ENCODE measurements around the gene SHQ1. TPM values are rescaled to one million over a fixed set of nuclear protein-coding genes. Genes with fewer than 3 reads are reported as not detected.
"Not testable (repeated sequence)": the region's sequence is repeated elsewhere in the genome, so short reads cannot be mapped to it uniquely, and the experiment has no call there.

Gene SHQ1
- total RNA-seq, 1 experiment from 2014 or later: 22.3 TPM

DNA sequence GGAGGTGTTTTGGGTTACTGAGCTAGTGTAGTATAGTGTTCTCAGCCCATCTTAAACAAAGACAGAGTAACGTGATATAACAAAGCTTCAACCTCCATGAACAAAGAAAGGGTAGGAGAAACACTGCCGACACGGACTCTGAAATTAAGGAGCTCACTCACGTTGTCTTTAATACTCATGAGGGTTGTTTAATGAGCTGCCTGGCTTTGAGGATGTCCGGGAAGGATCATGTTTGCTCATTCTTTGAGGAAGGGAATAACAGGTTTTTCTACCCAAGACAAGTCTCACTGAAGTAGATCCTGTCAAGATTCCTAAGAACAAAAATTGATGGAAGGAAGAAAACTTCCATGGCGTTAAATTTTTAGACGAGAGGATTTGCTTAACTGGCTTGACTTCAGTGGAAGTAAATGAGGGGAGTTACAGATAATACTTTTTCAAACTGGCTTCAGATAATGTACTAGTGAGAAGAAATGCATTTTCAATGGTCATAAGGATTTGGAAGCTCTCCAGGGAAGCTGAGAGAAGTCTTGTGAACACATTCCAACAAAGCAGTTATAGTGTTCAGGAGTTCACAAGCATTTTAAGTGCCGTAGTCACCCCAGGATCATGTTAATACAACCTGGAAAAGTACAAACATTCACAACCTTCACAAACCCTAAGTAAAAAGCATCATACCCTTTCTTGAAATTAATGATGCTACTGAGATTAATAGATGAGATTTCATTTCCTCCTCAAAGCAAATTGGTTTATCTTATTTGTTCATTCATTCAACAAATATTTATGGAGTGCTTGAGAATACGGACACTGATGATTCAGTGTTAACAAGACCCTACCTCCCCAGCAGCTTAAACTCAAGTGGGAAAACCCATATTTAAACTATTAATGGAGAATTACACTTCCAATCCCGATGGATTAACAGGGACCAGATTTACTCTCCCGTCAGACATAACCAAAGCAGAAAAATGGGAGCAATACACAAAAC lies 101.5 kb downstream of the SHQ1 start:
- no peak overlapping the region for H3K4me2 ChIP-seq (ENCODE audit: low read depth, low read length, poor library complexity, severe bottlenecking)
- H3K4me3 ChIP-seq (ENCODE audit: low read length): no peak overlapping the region
- DNase-seq: no peak
- no peak overlapping the region for H3K9ac ChIP-seq (ENCODE audit: low read length)
- H3K36me3 ChIP-seq (ENCODE audit: insufficient read depth, low read length): no peaks in the 10 kb centered on the region
- no peaks in the 10 kb centered on the region for H3K9me3 ChIP-seq (ENCODE audit: low read length)
- H3K79me2 ChIP-seq (ENCODE audit: low read length): no peaks in the 10 kb centered on the region
- H3K27me3 ChIP-seq (ENCODE audit: low read length): no peaks in the 10 kb centered on the region
- H3K9me2 ChIP-seq (replicated peaks; ENCODE audit: insufficient read depth, low read length): no peaks in the 10 kb centered on the region
- H2AFZ ChIP-seq (ENCODE audit: low read length): no peak overlapping the region
- peaks cover 5% of the 10 kb centered on the region; the same call in 1 of the 2 replicates for H4K20me1 ChIP-seq (ENCODE audit: insufficient read depth, low read depth, low read length)
- no peak overlapping the region for H3K27ac ChIP-seq (ENCODE audit: low read length)
- H3K4me1 ChIP-seq (ENCODE audit: low read length): peaks cover 15% of the 10 kb centered on the region

GRCh38 chr3:72745146-72745999 lies 102.9 kb downstream of the SHQ1 start:
- DNase-seq: no peak
- H3K9me3 ChIP-seq (ENCODE audit: low read length): no peaks in the 10 kb centered on the region
- no peak overlapping the region for H3K27ac ChIP-seq (ENCODE audit: low read length)
- H3K27me3 ChIP-seq (ENCODE audit: low read length): no peaks in the 10 kb centered on the region
- no peak overlapping the region for H3K4me3 ChIP-seq (ENCODE audit: low read length)
- H2AFZ ChIP-seq (ENCODE audit: low read length): no peak overlapping the region
- no peaks in the 10 kb centered on the region for H3K36me3 ChIP-seq (ENCODE audit: insufficient read depth, low read length)
- no peak overlapping the region for H3K4me2 ChIP-seq (ENCODE audit: low read depth, low read length, poor library complexity, severe bottlenecking)
- H3K9me2 ChIP-seq (replicated peaks; ENCODE audit: insufficient read depth, low read length): no peaks in the 10 kb centered on the region
- peaks cover 12% of the 10 kb centered on the region for H3K4me1 ChIP-seq (ENCODE audit: low read length)
- H4K20me1 ChIP-seq (ENCODE audit: insufficient read depth, low read depth, low read length): peaks cover 3% of the 10 kb centered on the region; the same call in 1 of the 2 replicates
- no peak overlapping the region for H3K9ac ChIP-seq (ENCODE audit: low read length)
- H3K79me2 ChIP-seq (ENCODE audit: low read length): no peaks in the 10 kb centered on the region

- Histone ChIP-seq H3K4me3 (ENCODE audit: low read length) (no peak overlapping the region), H3K4me2 (ENCODE audit: low read depth, low read length, poor library complexity, severe bottlenecking) (no peak overlapping the region), H2AFZ (ENCODE audit: low read length) (no peak overlapping the region), H3K27me3 (ENCODE audit: low read length) (no peaks in the 10 kb centered on the region), H3K9me3 (ENCODE audit: low read length) (no peaks in the 10 kb centered on the region), H3K4me1 (ENCODE audit: low read length) (peaks cover 1% of the 10 kb centered on the region; the same call in 1 of the 2 replicates), H3K79me2 (ENCODE audit: low read length) (no peaks in the 10 kb centered on the region), H4K20me1 (ENCODE audit: insufficient read depth, low read depth, low read length) (no peaks in the 10 kb centered on the region; the same call in 1 of the 2 replicates), H3K9me2 (replicated peaks; ENCODE audit: insufficient read depth, low read length) (no peaks in the 10 kb centered on the region), H3K27ac (ENCODE audit: low read length) (no peak overlapping the region), H3K9ac (ENCODE audit: low read length) (no peak overlapping the region), H3K36me3 (ENCODE audit: insufficient read depth, low read length) (no peaks in the 10 kb centered on the region)
- no peak for DNase-seq
Measured at GRCh38 chr3:72744330-72744729, 103.9 kb downstream of the SHQ1 start.

DNA sequence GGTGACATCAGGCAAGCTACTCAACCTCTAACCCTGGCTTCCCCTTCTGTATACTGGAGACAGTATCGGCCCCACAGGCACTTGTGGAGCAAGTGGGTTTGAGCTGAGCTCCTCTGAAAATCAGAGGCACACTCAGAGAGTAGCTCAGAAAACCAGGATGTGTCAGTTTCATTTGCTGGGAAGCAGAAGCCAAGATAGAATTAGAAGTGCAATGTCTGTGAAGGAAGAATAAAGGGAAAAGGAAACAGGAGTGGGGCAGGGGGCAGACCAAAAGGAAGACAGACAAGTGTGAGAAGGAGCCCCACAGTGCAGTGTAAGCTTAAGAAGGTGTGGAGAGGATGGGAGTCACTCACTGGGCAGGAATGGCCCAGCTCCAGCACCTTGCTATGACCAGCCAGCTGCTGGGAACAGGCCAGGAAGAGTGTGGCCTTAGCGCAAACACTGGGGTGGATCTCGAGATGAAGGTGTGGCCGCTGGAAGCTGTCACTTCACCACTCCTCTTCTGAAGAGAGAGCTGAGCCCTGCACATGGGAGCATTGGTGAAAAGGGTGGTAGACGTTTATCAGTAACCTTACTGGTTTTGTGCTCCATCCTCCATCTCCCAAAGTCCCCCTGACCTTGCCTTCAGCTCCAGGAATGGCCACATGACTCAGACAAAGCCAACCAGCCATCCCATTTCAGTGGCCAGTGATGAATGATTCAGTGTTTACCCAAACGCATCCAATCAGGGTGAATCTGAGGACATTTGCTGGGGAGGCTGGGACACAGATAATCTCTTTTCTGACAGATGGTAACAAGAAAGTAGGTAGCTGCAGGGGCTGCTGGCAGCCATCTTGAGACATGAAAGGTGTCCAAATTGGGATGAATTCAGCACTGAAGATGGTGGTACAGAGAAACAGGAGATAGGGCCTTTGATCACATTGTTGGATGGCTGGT lies 108.4 kb downstream of the SHQ1 start:
- Histone ChIP-seq H3K4me2 (ENCODE audit: low read depth, low read length, poor library complexity, severe bottlenecking) (no peak overlapping the region), H3K36me3 (ENCODE audit: insufficient read depth, low read length) (no peaks in the 10 kb centered on the region), H2AFZ (ENCODE audit: low read length) (no peak overlapping the region), H3K4me1 (ENCODE audit: low read length) (peaks cover 4% of the 10 kb centered on the region; the same call in 1 of the 2 replicates), H3K79me2 (ENCODE audit: low read length) (no peaks in the 10 kb centered on the region), H3K4me3 (ENCODE audit: low read length) (no peak overlapping the region), H3K27me3 (ENCODE audit: low read length) (0 out of 2 replicates have a peak, but pooled peaks cover 2% of the 10 kb centered on the region), H4K20me1 (ENCODE audit: insufficient read depth, low read depth, low read length) (no peaks in the 10 kb centered on the region), H3K9me3 (ENCODE audit: low read length) (peaks cover 2% of the 10 kb centered on the region; the same call in 1 of the 2 replicates), H3K27ac (ENCODE audit: low read length) (no peak overlapping the region), H3K9me2 (replicated peaks; ENCODE audit: insufficient read depth, low read length) (no peaks in the 10 kb centered on the region), H3K9ac (ENCODE audit: low read length) (no peak overlapping the region)
- DNase-seq: no peak

- Histone ChIP-seq H3K27me3 (ENCODE audit: low read length) (0 out of 2 replicates have a peak, but pooled peaks cover 2% of the 10 kb centered on the region), H3K4me2 (ENCODE audit: low read depth, low read length, poor library complexity, severe bottlenecking) (peak overlapping the region; percentile 45), H3K27ac (ENCODE audit: low read length) (no peak overlapping the region), H3K36me3 (ENCODE audit: insufficient read depth, low read length) (no peaks in the 10 kb centered on the region), H3K4me1 (ENCODE audit: low read length) (peaks cover 4% of the 10 kb centered on the region; the same call in 1 of the 2 replicates), H3K79me2 (ENCODE audit: low read length) (no peaks in the 10 kb centered on the region), H4K20me1 (ENCODE audit: insufficient read depth, low read depth, low read length) (no peaks in the 10 kb centered on the region), H3K9me3 (ENCODE audit: low read length) (peaks cover 7% of the 10 kb centered on the region), H3K9ac (ENCODE audit: low read length) (no peak overlapping the region), H2AFZ (ENCODE audit: low read length) (no peak overlapping the region), H3K4me3 (ENCODE audit: low read length) (no peak overlapping the region), H3K9me2 (replicated peaks; ENCODE audit: insufficient read depth, low read length) (no peaks in the 10 kb centered on the region)
- DNase-seq: peak; percentile 50
Measured at GRCh38 chr3:72738752-72739530, 109.3 kb downstream of the SHQ1 start.

GRCh38 chr3:72735072-72735471 lies 113.2 kb downstream of the SHQ1 start:
- H3K9me3 ChIP-seq (ENCODE audit: low read length): peaks cover 18% of the 10 kb centered on the region
- H3K4me3 ChIP-seq (ENCODE audit: low read length); H4K20me1 ChIP-seq (ENCODE audit: insufficient read depth, low read depth, low read length); H2AFZ ChIP-seq (ENCODE audit: low read length); H3K27ac ChIP-seq (ENCODE audit: low read length); H3K4me1 ChIP-seq (ENCODE audit: low read length); H3K79me2 ChIP-seq (ENCODE audit: low read length); H3K27me3 ChIP-seq (ENCODE audit: low read length); H3K9me2 ChIP-seq (replicated peaks; ENCODE audit: insufficient read depth, low read length); H3K9ac ChIP-seq (ENCODE audit: low read length); H3K4me2 ChIP-seq (ENCODE audit: low read depth, low read length, poor library complexity, severe bottlenecking); DNase-seq; H3K36me3 ChIP-seq (ENCODE audit: insufficient read depth, low read length): not testable (repeated sequence)

DNA sequence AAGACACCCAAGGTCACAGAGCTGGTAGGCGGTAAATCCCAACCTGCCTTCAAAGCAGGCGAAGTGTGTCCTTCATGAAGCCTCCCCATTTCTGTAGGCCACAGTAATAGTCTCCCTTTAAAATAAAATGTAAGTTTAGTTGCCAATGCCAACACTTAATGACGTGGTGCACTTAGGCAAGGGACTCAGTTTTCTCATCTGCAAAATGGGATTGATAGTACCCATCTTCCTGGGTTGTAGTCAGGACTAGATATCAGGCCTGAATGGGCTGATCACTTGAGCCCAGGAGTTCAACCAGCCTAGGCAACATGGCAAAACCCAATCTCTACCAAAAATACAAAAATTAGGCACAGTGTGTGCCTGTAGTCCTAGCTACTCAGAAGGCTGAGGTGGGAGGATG lies 114.6 kb downstream of the SHQ1 start:
- Histone ChIP-seq H3K27me3 (ENCODE audit: low read length) (0 out of 2 replicates have a peak, but pooled peaks cover 2% of the 10 kb centered on the region), H3K9ac (ENCODE audit: low read length) (no peak overlapping the region), H3K9me3 (ENCODE audit: low read length) (peaks cover 18% of the 10 kb centered on the region), H3K4me3 (ENCODE audit: low read length) (no peak overlapping the region), H3K4me1 (ENCODE audit: low read length) (no peaks in the 10 kb centered on the region), H3K4me2 (ENCODE audit: low read depth, low read length, poor library complexity, severe bottlenecking) (no peak overlapping the region), H3K9me2 (replicated peaks; ENCODE audit: insufficient read depth, low read length) (no peaks in the 10 kb centered on the region), H3K79me2 (ENCODE audit: low read length) (no peaks in the 10 kb centered on the region), H3K36me3 (ENCODE audit: insufficient read depth, low read length) (no peaks in the 10 kb centered on the region), H4K20me1 (ENCODE audit: insufficient read depth, low read depth, low read length) (no peaks in the 10 kb centered on the region), H3K27ac (ENCODE audit: low read length) (no peak overlapping the region), H2AFZ (ENCODE audit: low read length) (no peak overlapping the region)
- DNase-seq: no peak
